Measurements from ENCODE around the gene KLHDC3.
A peak's percentile ranks its signal among the peaks of the same experiment; 100 is the strongest.

Gene KLHDC3

GRCh38 chr6:43045371-43045930, 31.4 kb downstream of the KLHDC3 start:
- no peak for TF ChIP-seq CTCF (IDR thresholded peaks at IDR 0.05; ENCODE audit: low read depth, low read length)
- no peaks in the 10 kb centered on the region; the same call in 1 of the 2 replicates for H3K4me1 ChIP-seq
- H3K36me3 ChIP-seq, result peaks cover 5% of the 10 kb centered on the region

GRCh38 chr6:43047998-43048397, 33.9 kb downstream of the KLHDC3 start:
- H3K36me3 ChIP-seq, result peaks cover 5% of the 10 kb centered on the region; the same call in 1 of the 2 replicates

More at GRCh38 chr6:43045371-43045930, 31.4 kb downstream of the KLHDC3 start:
- DNase-seq, result no peak
- Histone ChIP-seq H3K27me3 (no peaks in the 10 kb centered on the region), H3K4me3 (ENCODE audit: low read depth, low read length) (no peak overlapping the region), H3K9me3 (no peaks in the 10 kb centered on the region)

GRCh38 chr6:43050981-43051380, 36.9 kb downstream of the KLHDC3 start:
- peaks cover 2% of the 10 kb centered on the region; the same call in 1 of the 2 replicates for H3K36me3 ChIP-seq

More at GRCh38 chr6:43047998-43048397, 33.9 kb downstream of the KLHDC3 start:
- no peak for TF ChIP-seq CTCF (IDR thresholded peaks at IDR 0.05; ENCODE audit: low read depth, low read length)
- Histone ChIP-seq H3K4me3 (ENCODE audit: low read depth, low read length) (no peak overlapping the region), H3K27me3 (no peaks in the 10 kb centered on the region), H3K4me1 (no peaks in the 10 kb centered on the region), H3K9me3 (no peaks in the 10 kb centered on the region)
- no peak for DNase-seq

GRCh38 chr6:43052225-43052841, 38.3 kb downstream of the KLHDC3 start:
- H3K4me3 ChIP-seq (ENCODE audit: low read depth, low read length), result peak overlapping the region; percentile 80
- no peaks in the 10 kb centered on the region for H3K9me3 ChIP-seq
- DNase-seq, result no peak
- H3K4me1 ChIP-seq, result no peaks in the 10 kb centered on the region
- TF ChIP-seq CTCF (IDR thresholded peaks at IDR 0.05; ENCODE audit: low read depth, low read length), result no peak
- peaks cover 6% of the 10 kb centered on the region; the same call in 1 of the 2 replicates for H3K36me3 ChIP-seq
- H3K27me3 ChIP-seq, result no peaks in the 10 kb centered on the region

More at GRCh38 chr6:43050981-43051380, 36.9 kb downstream of the KLHDC3 start:
- DNase-seq, result no peak
- H3K27me3 ChIP-seq, result no peaks in the 10 kb centered on the region
- no peak overlapping the region for H3K4me3 ChIP-seq (ENCODE audit: low read depth, low read length)
- TF ChIP-seq CTCF (IDR thresholded peaks at IDR 0.05; ENCODE audit: low read depth, low read length), result no peak
- H3K4me1 ChIP-seq, result no peaks in the 10 kb centered on the region
- H3K9me3 ChIP-seq, result no peaks in the 10 kb centered on the region

GRCh38 chr6:43052842-43053544, 38.9 kb downstream of the KLHDC3 start:
- H3K36me3 ChIP-seq, result peaks cover 8% of the 10 kb centered on the region; the same call in 1 of the 2 replicates
- H3K4me1 ChIP-seq, result no peaks in the 10 kb centered on the region
- DNase-seq, result peak; percentile 32
- no peaks in the 10 kb centered on the region for H3K27me3 ChIP-seq
- TF ChIP-seq CTCF (IDR thresholded peaks at IDR 0.05; ENCODE audit: low read depth, low read length), result no peak
- H3K4me3 ChIP-seq (ENCODE audit: low read depth, low read length), result peak overlapping the region; percentile 80
- H3K9me3 ChIP-seq, result no peaks in the 10 kb centered on the region

Data from BE2C (cell line).